AG09319 (cell line): ENCODE data around the gene UCN2.

Experiments
- DNase-seq: peaks from one replicate; pipeline ENCODE4 v3.0.0-alpha.2; 2010; ENCODE audit warnings: low read depth; ENCODE audit errors: extremely low read depth
- TF ChIP-seq, protein P1 (sequence below): IDR thresholded peaks from 2 replicates; pipeline ENCODE4 v1.5.1; 2011; ENCODE audit warnings: low read depth, mild to moderate bottlenecking, inconsistent platforms, low read length, moderate library complexity

The UCN2 gene

DNA sequence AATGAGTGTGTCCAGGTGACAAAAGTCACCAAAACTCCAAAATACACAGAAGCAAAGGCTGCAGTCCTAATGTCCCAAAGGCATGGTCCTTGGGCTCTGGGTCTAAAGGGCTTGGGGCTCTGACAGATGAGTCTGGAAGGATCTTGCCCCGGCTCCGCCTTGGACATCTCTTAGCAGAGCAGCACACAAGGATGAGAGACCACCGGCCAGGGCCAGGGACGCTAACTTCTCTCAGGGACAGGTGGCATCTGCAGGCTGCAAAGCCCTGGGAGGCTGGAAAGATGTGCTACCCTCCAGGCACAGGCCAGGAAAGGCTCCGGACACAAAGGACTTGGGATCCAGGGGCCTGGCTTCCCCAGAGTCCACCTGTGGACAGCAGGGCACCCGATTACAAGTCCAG is 45.5 kb downstream of the UCN2 start:
- TF ChIP-seq, protein P1, sequence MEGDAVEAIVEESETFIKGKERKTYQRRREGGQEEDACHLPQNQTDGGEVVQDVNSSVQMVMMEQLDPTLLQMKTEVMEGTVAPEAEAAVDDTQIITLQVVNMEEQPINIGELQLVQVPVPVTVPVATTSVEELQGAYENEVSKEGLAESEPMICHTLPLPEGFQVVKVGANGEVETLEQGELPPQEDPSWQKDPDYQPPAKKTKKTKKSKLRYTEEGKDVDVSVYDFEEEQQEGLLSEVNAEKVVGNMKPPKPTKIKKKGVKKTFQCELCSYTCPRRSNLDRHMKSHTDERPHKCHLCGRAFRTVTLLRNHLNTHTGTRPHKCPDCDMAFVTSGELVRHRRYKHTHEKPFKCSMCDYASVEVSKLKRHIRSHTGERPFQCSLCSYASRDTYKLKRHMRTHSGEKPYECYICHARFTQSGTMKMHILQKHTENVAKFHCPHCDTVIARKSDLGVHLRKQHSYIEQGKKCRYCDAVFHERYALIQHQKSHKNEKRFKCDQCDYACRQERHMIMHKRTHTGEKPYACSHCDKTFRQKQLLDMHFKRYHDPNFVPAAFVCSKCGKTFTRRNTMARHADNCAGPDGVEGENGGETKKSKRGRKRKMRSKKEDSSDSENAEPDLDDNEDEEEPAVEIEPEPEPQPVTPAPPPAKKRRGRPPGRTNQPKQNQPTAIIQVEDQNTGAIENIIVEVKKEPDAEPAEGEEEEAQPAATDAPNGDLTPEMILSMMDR = no peak
- DNase-seq = no peak

DNA sequence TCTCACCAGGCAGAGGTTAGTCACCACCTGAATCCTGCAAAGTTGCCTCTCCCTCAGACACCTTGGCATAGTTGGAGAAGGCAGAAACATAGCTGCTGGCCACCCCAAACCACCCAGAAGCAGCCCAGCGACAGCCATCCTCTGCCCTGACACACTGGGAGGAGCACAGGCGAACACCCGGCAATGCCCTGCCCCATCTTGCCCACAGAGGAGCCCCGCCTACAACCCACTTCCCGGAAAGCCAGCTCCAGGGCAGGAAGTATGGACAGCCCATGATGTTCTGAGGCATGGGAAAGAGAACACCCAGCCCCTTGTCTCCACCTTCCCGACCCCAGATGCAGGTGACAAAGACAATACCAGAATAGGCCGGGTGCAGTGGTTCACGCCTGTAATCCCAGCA is 47.0 kb downstream of the UCN2 start:
- TF ChIP-seq, protein P1 = no peak
- no peak for DNase-seq

DNA sequence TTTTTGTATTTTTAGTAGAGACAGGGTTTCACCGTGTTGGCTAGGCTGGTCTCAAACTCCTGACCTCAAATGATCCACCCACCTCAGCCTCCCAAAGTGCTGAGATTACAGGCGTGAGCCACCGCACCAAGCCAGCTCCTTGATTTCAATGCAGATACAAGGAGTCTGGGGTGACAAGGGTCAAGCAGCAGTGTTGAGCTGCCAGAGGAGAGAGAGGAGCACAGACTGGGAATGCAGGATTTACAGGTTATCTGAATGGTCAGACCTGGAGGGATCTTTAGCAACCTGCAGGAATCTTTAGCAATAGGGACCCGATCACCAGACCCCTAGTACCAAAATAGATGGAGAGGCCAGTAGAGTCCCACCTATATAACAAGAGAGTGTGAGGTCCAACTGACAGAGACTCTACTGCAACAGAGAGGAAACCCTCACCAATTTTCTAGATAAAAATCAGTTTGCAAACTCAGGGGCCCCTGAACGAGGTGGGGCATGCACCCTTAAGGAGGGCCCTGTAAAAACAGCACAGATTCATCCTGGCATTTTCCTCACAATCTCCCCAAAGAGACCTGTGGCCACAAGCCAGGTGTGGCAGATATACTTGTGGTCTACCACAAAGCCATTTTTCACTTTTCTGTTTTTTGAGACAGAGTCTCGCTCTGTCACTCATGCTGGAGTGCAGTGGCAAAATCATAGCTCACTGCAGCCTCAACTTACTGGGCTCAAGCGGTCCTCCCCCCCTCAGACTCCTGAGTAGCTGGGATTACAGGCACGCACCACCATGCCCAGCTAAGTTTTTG is 49.0 kb downstream of the UCN2 start:
- no peak for DNase-seq
- TF ChIP-seq, protein P1 = no peak
